HG03175 (cell line): Measurements from ENCODE around the gene SARNP.

Experiments
- ATAC-seq: cut with Tn5 transposase; IDR thresholded peaks from one replicate; pipeline ENCODE4 v1.9.1; 2021; ENCODE audit warnings: mild to moderate bottlenecking, moderate library complexity; ENCODE audit not compliant: unreplicated experiment

SARNP gene

GRCh38 chr12:55743406-55744339, 73.9 kb downstream of the SARNP start:
- peak; percentile 50 for ATAC-seq

DNA sequence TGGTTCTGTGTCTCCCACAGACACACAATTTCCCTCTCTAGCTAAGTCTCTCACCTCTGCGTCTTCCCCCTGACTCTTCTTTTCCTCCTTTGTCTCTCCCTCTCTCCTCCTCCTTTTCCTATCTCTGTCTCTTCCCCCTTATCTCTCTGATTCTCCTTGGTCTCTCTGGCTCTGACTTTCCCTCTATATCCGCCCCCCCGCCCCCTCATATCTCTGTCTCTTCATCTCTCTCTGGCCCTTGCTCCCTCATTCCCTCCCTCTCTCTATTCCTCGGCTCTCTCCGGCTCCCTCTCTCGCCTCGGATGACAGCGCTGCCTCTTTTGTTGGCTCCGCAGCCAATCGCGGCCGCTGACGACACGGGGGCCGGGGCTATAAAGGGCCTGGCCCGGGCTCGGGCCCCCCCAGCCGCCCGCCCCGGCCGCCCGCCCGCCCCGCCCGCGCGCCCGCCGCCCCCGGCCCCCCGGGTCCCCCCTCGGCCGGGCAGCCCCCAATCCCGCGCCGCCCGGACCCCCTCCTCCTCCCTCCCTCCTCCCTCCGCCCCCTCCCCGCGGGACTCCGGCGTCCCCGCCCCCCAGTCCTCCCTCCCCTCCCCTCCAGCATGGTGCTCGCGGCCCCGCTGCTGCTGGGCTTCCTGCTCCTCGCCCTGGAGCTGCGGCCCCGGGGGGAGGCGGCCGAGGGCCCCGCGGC, 74.7 kb downstream of the SARNP start, which contains the start of gene GDF11:
TSS of gene GDF11 (plus strand) at position 404 of the 687 bp plus-strand sequence. CDS start at position 599, 195 bp downstream.
- peak; percentile 33 for ATAC-seq

DNA sequence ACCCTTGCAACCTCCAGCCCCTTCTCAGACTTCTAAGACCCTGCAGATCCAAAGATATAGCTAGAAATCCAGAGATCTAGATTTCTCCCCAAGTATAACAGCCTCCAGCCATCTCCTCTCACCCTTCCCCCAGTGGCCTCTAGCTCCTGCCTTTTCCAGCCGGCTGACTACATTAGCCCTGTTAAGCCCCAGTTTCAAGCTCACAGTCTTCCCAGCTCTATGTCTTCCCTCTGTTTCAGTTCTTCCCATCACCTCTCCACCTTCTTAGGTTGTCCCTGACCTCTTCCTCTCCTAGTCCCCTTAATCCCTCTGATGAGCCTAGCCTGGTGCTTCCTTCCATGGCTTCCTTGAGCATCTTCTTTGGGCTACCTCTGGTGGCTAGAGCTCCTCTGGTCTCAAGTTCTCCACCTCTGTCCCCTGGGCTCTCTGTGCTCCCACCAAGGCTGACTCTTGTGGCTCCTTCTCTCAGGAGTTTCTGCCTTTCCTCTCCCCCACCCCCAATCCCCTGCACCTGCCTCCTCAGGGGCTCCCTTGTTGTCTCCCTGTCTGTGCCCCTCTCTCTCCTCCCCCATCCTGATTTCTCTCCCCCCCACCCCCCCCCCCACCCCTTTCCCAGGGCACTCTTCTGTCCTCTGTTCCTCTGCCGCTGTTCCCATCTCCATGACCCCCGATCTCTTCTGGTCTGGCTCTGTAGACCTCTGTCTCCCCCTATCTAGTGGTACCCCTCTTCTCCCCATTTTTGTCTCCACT, 75.4 kb downstream of the SARNP start:
- ATAC-seq: no peak

DNA sequence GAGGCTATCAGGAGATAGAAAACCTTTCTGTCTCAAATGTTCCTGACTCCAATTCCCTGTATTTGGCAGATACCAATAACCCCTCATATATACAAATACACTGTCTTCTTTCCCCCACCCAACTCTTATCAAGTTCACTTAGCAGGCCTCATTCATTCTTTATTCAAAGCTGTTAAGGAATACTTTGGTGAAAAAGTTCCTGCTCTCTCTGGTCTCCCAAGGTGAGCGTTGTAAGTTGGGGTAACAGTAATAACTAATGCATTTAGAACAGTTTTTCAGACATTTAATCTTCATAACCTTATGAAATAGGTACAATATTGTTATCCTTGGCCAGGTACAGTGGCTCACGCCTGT, 78.5 kb downstream of the SARNP start:
- no peak for ATAC-seq

GRCh38 chr12:55738123-55739024, 79.2 kb downstream of the SARNP start:
- ATAC-seq: peak; percentile 87

GRCh38 chr12:55737581-55738122, 79.9 kb downstream of the SARNP start:
- no peak for ATAC-seq

DNA sequence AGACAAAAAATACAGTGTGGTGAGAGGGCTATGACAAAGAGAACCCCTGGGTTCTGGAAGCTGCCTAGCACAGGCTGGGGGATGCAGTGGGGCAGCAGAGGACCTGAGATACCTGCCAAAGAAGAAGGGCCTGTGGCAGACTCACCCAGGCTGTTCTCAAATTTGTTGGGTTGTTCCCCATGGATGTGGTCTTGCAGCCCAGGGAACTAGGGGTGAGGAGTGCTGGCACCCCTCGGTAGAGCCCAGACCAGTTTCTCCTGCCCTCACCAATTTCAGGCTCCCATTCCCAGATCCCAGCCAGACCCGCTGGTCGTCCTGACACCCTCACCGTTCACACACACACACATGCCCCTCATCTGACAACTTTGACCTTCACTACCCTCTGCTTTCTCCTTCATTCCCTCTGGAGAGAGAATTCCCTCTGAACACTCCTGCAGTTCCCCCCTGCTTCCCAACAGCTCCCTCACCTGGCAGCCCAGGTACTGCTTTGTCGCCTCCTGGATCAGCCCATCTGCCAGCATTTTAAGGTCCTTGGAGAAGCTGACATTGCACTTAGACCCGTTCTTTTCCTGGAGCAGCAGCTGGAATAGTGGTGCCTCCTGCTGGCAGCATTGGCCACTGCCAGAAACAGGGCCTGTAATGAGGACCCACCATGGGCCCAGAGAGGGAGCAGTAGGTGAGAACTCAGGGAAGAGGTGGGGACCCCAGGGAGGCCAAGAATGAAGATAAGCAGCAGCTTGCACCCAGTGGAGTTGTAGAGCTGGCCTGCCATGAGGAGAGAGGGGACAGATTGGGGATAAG, 80.5 kb downstream of the SARNP start:
- ATAC-seq: peak; percentile 32

DNA sequence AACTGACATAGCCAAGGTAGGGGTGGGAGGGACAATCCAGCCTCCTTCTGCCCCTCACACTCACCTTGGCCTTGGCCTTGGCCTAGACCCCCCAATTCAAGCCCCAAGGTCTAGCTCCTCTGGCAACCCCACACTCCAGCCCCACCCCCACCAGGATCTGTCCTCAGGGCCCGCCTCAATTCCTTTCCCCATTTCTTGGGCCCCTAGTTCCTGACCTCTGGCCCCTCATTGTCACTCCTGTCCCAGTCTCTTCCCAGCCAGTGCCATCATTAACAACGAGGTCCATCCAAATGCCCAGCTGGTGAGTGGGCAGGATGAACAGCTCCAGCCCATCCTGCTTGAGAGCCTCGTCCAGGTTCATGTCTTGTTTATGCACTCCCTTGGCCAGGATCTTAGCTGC, 81.4 kb downstream of the SARNP start:
- no peak for ATAC-seq

GRCh38 chr12:55734595-55734994, 82.9 kb downstream of the SARNP start:
- ATAC-seq: no peak

- ATAC-seq: no peak
Measured at GRCh38 chr12:55733858-55734257, 83.7 kb downstream of the SARNP start.

GRCh38 chr12:55733021-55733555, 84.4 kb downstream of the SARNP start:
- no peak for ATAC-seq

DNA sequence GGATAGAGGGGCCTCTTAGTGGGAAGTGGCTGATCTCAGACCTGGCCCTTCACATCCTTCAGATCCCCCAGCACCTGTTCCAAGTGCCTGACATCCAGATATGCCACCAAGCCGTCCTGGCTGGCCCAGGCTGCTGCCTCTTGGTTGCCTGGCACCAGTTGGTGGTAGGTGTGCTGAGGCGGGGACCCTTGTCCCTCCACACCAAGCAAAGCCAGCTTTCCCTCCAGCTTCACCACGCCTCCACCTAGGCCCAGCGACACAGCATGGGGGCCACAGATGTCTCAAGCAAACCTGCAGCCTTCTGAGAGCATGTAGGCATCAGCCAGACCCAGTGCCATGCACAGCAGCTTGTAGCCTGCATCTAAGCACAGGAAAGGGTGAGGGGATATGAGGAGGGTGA, 85.2 kb downstream of the SARNP start:
- no peak for ATAC-seq

- peak; percentile 38 for ATAC-seq
Measured at GRCh38 chr12:55729819-55730818, 87.4 kb downstream of the SARNP start.

DNA sequence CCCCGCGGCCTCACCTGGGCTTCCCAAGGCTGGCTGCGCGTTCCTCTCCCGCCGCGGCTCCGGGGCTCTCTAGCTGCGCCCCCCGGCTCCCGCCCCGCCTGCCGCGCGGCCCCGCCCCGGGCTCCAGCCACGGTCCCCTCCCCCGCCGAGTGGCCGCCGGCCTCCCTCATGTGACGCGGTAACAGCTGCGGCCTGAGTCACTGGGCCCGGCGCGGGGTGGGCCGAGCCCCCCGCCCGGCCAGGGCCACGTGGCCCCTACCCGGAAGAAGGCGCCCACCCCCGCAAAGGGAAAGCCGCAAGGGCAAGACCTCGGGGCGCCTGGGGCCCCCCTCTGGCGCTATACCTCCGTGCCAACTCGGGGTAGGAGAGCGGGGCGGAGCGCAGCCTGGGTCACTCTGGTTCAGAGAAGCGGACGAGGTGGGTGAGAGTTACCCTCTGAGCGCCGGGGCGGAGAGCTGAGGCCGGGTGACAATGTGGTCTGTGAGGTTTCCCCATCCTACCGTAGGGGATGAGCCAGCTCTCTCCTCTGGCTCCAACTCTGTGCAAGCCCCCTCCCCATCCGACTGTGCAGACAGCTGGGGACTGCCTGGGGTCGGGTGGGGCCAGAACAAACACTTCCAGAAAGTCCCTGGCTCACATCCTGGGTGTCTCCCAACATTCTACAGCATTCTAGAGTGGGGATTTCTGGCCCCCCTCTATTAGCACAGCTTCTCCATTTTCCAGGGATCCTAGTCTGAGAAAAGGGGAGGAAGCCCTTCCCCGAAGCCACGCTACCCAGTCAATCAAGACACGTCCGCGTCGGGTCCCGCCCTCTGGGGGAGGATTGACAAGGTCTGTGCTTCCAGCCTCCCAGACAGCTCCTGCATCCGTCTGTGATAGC, 88.3 kb downstream of the SARNP start, which contains the start of gene CD63:
TSS of gene CD63 (minus strand) at position 71 of the 880 bp plus-strand sequence. CDS start 668 bp downstream, outside the sequence.
- ATAC-seq: peak; percentile 70

- ATAC-seq: peak; percentile 20
Measured at GRCh38 chr12:55728186-55728938, 89.2 kb downstream of the SARNP start.

- ATAC-seq: no peak
Measured at GRCh38 chr12:55727643-55728185, 89.8 kb downstream of the SARNP start.
